ENCODE results near the gene ALPK3.
A peak's percentile ranks its signal among the peaks of the same experiment; 100 is the strongest.

ALPK3 gene

GRCh38 chr15:84903751-84904150, 86.6 kb downstream of the ALPK3 start:
- DNase-seq: no peak

- no peak for DNase-seq
These were observed 87.3 kb downstream of the ALPK3 start for GRCh38 chr15:84904419-84904818.

GRCh38 chr15:84905016-84905916, 88.1 kb downstream of the ALPK3 start:
- no peak for DNase-seq

- DNase-seq: no peak
These were observed 90.6 kb downstream of the ALPK3 start for GRCh38 chr15:84907731-84908130.

- no peak for DNase-seq
These were observed 91.4 kb downstream of the ALPK3 start for GRCh38 chr15:84908564-84908963.

- no peak for DNase-seq
These were observed 91.9 kb downstream of the ALPK3 start for GRCh38 chr15:84909029-84909428.

- DNase-seq: no peak
These were observed 92.6 kb downstream of the ALPK3 start for GRCh38 chr15:84909782-84910181.

- no peak for DNase-seq
These were observed 93.9 kb downstream of the ALPK3 start for GRCh38 chr15:84910928-84911623.

- DNase-seq: no peak
These were observed 94.9 kb downstream of the ALPK3 start for GRCh38 chr15:84911879-84912660.

- DNase-seq: no peak
These were observed 96.2 kb downstream of the ALPK3 start for GRCh38 chr15:84913360-84913723.

- no peak for DNase-seq
These were observed 97.2 kb downstream of the ALPK3 start for GRCh38 chr15:84914351-84914750.

GRCh38 chr15:84914909-84915605, 97.9 kb downstream of the ALPK3 start:
- DNase-seq: peak; percentile 27

- no peak for DNase-seq
These were observed 98.4 kb downstream of the ALPK3 start for GRCh38 chr15:84915606-84915958.

- no peak for DNase-seq
These were observed 100.3 kb downstream of the ALPK3 start for GRCh38 chr15:84917452-84917851.

GRCh38 chr15:84919106-84919667, 102.0 kb downstream of the ALPK3 start:
- no peak for DNase-seq

GRCh38 chr15:84921121-84921520, 104.0 kb downstream of the ALPK3 start:
- no peak for DNase-seq

GRCh38 chr15:84922530-84922929, 105.4 kb downstream of the ALPK3 start:
- no peak for DNase-seq

All from activated CD8-positive, alpha-beta memory T cell treated with anti-CD3 and anti-CD28 coated beads, Interleukin-2, amount 50 U/mL, for 4 hours (primary cell).